HG03139 (cell line): Measurements from ENCODE around the gene ZRANB2.

ENCODE experiments used
- ATAC-seq: cut with Tn5 transposase; IDR thresholded peaks from one replicate; pipeline ENCODE4 v1.9.1; 2021; ENCODE audit not compliant: unreplicated experiment

The ZRANB2 gene

GRCh38 chr1:71030026-71030425, 50.8 kb downstream of the ZRANB2 start:
- ATAC-seq: no peak

- ATAC-seq: no peak
These were observed 51.9 kb downstream of the ZRANB2 start for GRCh38 chr1:71028981-71029380.

GRCh38 chr1:71027991-71028390, 52.8 kb downstream of the ZRANB2 start:
- ATAC-seq: no peak

- no peak for ATAC-seq
These were observed 54.7 kb downstream of the ZRANB2 start for GRCh38 chr1:71026093-71026492.

- no peak for ATAC-seq
These were observed 57.3 kb downstream of the ZRANB2 start for GRCh38 chr1:71023515-71023914.

GRCh38 chr1:71019233-71019969, 61.4 kb downstream of the ZRANB2 start:
- ATAC-seq: no peak

DNA sequence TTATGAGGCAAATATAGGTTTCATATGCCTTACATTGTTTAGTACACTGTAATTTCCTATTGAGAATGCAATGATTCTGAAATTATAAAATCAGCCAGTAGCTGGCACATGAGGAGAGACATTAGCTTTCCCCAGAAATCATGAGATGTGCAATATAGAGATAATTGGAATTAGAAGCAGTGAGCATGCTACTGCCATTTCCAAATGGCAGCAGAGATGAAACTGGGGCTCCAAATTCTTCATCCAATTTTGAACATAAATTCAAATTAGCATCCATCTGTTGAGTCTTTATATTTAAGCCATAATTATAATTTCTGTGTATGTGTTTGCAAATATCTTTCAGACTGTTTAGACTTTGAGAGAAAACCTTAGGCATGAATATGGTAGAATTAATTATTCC, 62.0 kb downstream of the ZRANB2 start:
- no peak for ATAC-seq

- no peak for ATAC-seq
These were observed 65.1 kb downstream of the ZRANB2 start for GRCh38 chr1:71015745-71016144.

- ATAC-seq: no peak
These were observed 66.7 kb downstream of the ZRANB2 start for GRCh38 chr1:71014178-71014579.
